Measurements from ENCODE around the gene PTPRN2. TPM values are rescaled to one million over a fixed set of nuclear protein-coding genes. Genes with fewer than 3 reads are reported as not detected.

PTPRN2 gene
- total and polyA plus RNA-seq, 9 of the 15 experiments (the other 6 are each of a cell fraction or from before 2014, with no cell fraction given) = not detected

- WGBS (ENCODE audit: insufficient coverage, low coverage, missing lambda C conversion rate) = under 1% methylated on average over 36 of the region's 36 CpGs
- TF ChIP-seq ZNF174 (CRISPR knock-in tag; IDR thresholded peaks at IDR 0.05) = no peak
- TF ChIP-seq ZNF707 (CRISPR knock-in tag; conservative IDR thresholded peaks at IDR 0.05) = no peak
- TF ChIP-seq NCOA1 (IDR thresholded peaks at IDR 0.05; ENCODE audit: low read depth) = no peak
- TF ChIP-seq SMARCE1 (IDR thresholded peaks at IDR 0.05) = no peak
- TF ChIP-seq EP300 (IDR thresholded peaks at IDR 0.05; ENCODE audit: low read length) = no peak
- TF ChIP-seq SMARCA4 (IDR thresholded peaks at IDR 0.05) = no peak
- no peak for TF ChIP-seq CBX5 (IDR thresholded peaks at IDR 0.05; ENCODE audit: borderline replicate concordance, low read depth)
- no peak for DNase-seq (ENCODE audit: extremely low read depth in 1 of 4, low spot score in 3 of 4)
- Histone ChIP-seq H2AFZ (ENCODE audit: low read depth, low read length) (no peak overlapping the region), H3K9me1 (ENCODE audit: control insufficient read depth, insufficient read depth, low read length) (no peaks in the 10 kb centered on the region), H3K79me2 (ENCODE audit: control insufficient read depth, insufficient read depth, low read length) (no peaks in the 10 kb centered on the region), H3K27ac (ENCODE audit: extremely low read depth, low read depth, low read length) (no peak overlapping the region), H3K9me3 (replicated peaks; ENCODE audit: control insufficient read depth, insufficient read depth, low read depth, low read length) (no peaks in the 10 kb centered on the region), H3K9ac (ENCODE audit: insufficient read depth in 1 of 2, low read depth in 2 of 2, low read length in 2 of 2) (no peak overlapping the region), H3K4me1 (replicated peaks in 1 of 2; ENCODE audit: control insufficient read depth in 2 of 2, insufficient read depth in 2 of 2, low read length in 2 of 2) (peaks cover 0 to 4% of the 10 kb centered on the region in 2 experiments; a peak in 1 of 5 replicates), H3K36me3 (ENCODE audit: control insufficient read depth, insufficient read depth, low read length) (no peaks in the 10 kb centered on the region), H3K27me3 (ENCODE audit: control insufficient read depth in 2 of 2, insufficient read depth in 2 of 2, low read length in 2 of 2) (peaks cover 43 to 80% of the 10 kb centered on the region in 2 experiments), H4K20me1 (replicated peaks; ENCODE audit: control insufficient read depth, insufficient read depth, low read length) (0 out of 2 replicates have a peak, but pooled peaks cover 6% of the 10 kb centered on the region), H3K4me2 (ENCODE audit: insufficient read depth, low read length) (no peak overlapping the region), H3K4me3 (no peak overlapping the region)
- intact Hi-C loops (cut with micrococcal nuclease) (no loop called here), in situ Hi-C loops (cut with MboI) (no loop called here)
- ChIA-PET POLR2A (interaction anchor here (0.6 to 0.7 kb wide), 3 partner anchors 136 to 477 kb away, joined by 3 to 4 read pairs (median 4); no protein-coding TSS in a partner anchor), CTCF (ENCODE audit: low intra/inter-chr PET ratio) (no interaction called here)
- no peak for ATAC-seq
- BruUV-seq (replicated peaks) = no TSS peak
- no peak for FAIRE-seq
These were observed 49.3 kb downstream of the PTPRN2 start for GRCh38 chr7:158538156-158538946.
